ENCODE data around the gene SPHK1.

SPHK1 gene

DNA sequence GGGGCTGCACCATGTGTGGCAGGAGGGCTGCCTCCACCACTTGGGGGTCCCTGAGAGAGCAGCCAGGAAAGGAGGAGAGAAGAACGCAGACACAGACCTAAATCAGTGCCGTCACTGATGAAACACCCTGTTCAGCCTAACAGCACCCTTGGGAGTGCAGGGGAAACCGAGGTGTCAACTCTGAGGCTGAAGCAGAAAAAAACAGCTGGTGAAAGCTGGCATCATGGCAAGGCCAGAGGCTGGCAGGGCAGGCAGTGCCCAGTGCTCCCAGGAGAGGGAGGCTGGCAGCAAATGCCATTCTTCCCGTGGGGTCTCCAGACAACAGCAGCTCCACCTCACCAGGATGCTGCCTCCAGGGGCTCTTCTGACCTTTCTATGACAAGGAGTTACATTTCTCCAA lies 23.1 kb downstream of the SPHK1 start:
- DNase-seq (ENCODE audit: low read depth in 2 of 2) = no peak

DNA sequence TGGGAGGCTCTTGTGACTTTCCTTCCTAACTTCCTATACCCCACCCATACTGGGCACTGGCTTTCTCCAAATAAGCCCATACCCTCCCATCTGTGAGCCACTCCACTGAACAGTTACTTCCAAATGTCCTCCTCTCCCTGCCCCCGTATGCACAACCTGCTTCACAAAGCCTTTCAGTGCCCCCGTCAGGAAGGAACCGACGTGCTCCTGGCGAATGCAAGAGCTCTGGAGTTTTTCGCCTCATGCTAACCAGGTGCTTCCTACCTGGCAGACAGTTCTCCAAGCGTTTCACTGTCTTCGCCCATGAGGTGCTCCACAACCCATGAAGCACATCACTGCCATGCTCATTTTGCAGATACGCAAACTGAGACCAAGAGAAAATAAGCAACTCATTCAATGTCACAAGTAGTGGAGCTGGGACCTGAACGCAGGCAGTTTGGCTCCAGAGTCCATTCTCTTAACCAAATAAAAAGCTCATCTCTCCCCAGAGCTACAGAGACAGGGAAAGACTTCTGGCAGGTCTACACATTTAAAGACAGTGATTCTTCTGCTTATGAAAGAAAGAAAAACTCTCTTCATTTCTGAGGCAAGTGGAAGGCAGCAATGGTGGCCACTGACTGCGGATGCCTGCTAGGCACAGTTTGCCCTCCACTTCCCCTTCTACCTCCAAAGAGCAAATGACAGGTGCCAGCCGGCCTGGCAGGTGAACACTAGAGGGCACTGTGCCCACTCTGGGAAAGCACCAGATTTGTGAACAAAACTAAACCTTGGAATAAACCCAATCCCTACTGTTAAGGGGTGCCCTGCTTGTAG lies 23.8 kb downstream of the SPHK1 start:
- DNase-seq (ENCODE audit: low read depth in 2 of 2) = peak; percentile 45 to 47

DNA sequence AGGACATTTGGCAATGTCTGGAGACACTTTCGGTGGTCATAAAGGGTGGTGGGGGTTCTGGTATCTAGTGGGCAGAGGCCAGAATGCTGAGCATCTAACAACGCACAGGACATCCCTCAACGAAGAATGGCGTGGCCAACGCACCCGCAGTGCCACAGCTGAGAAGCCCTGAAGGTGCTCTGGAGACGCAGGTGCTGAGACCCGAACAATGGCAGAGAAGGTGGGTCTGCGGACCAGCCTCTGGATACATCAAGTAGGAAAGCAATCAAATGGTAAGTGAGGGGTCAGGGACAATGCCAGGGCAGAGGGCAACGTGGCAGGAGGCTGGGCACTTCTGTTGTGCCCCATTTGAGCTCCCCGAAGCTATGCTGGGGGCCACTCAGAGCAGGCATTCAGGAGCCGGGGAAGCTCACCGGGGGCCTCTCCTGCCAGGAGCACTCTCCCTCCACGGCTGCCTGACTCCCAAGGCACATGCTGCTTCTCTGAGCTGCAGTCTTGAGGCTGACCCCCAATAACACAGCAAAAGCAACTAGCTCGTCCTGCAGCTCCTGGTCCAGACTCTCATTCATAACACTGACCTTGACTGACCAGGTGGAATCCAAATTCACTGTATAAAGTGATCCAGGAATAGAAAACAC lies 26.0 kb downstream of the SPHK1 start:
- no peak for DNase-seq (ENCODE audit: low read depth in 2 of 2)

DNA sequence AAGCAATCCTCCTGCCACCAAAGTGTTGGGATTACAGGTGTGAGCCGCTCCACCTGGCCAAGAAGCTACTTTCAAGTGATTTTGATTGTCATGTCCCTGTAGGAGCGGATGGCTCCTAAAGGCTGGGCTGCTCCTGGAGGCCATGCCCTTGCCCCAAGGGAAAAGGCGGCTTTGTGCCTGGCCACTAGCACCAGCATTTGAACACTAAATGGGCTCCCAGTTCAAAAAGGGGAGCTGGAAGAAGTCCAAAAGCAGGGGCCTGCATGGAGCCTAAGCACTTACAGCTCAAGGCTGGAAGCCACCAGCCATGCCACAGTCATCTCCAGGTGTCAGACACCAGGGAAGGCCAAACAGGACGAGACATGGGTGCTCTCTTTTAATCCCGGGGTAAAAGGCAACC lies 26.8 kb downstream of the SPHK1 start:
- no peak for DNase-seq (ENCODE audit: low read depth in 2 of 2)

DNA sequence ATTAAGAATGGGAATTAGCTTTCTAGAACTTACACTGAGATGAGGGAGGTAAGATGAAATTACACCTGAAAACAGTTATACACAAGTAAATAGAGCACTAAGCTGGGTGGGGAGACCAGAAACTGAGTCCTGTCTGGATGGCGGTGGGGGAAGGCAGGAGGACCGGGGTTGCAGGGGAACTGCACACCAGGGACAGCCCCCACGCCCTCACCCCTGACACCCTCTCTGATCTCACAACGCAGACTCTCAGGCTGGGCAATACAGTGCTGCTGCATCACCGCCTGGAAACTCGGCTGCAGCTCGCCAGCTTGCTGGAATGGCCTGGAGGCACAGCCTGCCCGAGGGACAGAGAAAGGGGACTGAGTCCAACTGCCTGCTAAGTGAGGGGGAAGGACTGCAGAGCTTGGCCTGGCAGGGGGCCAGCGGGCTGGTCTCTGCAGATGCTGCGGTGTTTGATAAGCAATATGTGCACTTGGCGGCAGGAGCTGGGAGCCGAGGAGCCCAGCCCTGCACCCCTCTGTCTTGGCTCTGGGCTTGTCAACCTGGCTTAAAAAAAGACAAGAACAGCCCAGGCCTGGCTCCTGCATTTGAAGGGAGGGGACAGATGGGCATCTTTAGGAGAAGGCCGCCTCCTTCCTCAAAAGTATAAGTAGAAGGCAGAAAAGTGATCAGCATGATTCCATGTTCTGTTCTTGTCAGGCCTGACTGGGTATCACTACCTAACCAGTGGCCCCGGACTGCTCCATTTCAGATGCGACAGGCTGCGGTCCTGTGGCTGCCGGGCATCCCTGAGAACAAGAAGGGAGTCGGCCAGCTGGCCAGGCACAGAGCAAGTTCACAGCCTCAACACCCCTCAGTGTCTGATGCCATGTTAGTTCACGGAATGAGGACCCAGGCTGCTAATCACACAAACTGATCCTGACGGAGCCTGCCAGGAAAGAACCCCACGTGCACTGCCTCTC lies 30.2 kb downstream of the SPHK1 start:
- no peak for DNase-seq (ENCODE audit: low read depth in 2 of 2)

DNA sequence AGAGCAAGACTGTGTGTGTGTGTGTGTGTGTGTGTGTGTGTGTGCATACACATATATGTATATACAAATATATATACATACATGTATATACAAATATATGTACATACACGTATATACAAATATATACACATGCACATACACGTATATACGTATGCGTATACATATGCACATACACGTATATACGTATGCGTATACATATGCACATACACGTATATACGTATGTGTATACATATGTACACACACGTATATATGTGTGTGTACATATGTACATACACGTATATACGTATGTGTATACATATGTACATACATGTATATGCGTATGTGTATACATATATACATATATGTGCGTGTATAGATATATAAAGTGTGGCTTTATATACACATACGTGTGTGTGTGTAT lies 31.4 kb downstream of the SPHK1 start:
- no peak for DNase-seq (ENCODE audit: low read depth in 2 of 2)

DNA sequence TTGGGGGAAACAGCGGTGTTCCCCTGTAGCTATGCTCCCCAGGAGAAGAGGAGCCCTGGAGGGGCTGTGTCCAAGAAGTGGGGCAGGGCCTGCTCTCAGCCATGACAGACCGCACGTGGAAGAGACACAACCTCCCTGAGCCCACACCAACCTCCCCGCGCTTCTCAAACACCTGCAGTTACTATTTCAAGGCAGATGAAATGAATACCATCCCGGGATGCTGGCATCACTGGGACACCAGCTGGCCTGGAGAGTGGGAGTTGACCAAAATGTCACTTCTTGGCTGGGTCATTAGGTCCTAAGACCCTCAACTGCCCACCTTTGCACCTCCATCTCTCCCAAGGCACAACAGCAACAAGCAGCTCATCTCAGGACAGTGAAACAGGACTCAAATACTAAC lies 32.0 kb downstream of the SPHK1 start:
- no peak for DNase-seq (ENCODE audit: low read depth in 2 of 2)

DNA sequence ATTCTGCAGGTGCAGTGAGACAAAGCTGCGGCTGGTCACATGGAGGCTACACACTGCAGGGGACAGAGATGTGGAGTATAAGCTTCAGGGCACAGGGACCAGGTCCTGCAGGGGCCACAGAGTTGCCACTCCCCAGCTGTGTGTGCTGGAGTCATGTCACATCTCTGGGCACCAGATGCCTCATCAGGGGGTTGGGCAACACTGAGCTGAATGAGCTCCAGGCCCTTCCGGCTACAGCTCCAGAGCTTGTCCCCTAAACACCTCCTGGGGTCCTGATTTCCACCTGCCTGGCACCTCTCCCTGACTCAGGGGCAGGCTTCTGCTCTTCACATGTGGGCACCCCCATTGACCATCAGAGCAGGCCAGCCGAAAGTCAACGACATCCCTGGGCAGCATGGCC lies 32.5 kb downstream of the SPHK1 start:
- DNase-seq (ENCODE audit: low read depth in 2 of 2) = no peak

DNA sequence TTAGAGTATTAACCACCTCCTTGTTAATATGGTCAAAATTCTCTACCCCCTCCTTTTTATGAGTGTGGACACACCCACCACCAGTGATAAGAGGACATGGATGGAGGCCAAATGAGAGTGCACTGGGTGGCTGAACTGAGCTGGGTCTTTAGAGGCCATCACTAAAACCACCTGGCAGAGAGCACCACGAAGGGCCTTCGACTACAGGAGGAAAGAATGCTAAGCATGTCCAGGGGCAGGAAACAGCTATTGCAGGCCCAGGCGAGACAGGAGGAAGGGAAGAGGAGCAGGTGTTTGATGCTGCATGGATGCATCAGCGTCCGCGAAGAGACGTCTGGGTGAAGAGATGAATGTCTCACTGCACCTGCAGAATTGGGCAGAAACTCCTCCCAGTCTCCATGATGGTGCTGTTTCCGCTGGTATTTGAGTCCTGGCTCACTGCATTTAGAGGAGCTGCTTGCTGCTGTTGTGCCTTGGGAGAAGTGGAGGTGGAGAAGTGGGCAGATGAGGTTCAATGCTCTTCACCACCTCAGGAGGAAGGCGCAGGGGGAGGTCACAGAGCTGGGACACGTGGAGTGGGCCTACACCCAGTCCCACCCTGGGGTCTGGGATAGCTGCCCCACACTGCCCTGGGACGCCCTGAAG lies 33.2 kb downstream of the SPHK1 start:
- DNase-seq (ENCODE audit: low read depth in 2 of 2) = no peak

DNA sequence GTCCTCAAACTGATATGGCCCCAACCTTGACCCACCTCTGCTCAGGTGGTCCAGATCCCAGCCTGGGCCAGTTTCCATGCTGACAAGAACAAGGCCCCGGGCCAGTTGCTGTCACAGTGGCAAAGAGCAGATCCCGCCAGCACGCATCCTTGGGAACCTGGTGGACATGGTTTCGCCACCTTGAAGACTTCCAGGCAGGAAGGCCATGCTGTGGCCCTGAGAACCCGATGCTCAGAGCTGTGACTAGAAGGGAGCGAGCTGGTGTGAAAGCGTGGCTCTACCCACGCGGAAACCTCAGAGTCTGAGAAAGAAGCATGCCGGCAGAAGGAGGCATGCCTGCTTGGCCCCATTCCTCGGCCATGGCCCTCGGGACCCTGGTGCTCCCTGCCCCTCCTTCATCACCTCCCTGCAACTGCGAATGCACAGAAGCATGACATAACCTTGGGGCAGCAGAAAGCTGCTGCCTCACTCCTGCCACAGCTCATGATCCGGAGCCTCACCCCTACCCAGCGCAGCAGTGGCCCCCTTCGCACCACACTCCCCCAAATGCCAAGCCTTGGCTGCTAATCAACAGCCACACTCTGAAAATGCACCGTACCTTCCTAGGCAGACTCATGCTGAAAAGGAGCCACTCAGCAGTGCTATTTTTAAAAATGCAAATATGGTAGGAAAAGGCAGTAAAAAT lies 35.3 kb downstream of the SPHK1 start:
- no peak for DNase-seq (ENCODE audit: low read depth in 2 of 2)

DNA sequence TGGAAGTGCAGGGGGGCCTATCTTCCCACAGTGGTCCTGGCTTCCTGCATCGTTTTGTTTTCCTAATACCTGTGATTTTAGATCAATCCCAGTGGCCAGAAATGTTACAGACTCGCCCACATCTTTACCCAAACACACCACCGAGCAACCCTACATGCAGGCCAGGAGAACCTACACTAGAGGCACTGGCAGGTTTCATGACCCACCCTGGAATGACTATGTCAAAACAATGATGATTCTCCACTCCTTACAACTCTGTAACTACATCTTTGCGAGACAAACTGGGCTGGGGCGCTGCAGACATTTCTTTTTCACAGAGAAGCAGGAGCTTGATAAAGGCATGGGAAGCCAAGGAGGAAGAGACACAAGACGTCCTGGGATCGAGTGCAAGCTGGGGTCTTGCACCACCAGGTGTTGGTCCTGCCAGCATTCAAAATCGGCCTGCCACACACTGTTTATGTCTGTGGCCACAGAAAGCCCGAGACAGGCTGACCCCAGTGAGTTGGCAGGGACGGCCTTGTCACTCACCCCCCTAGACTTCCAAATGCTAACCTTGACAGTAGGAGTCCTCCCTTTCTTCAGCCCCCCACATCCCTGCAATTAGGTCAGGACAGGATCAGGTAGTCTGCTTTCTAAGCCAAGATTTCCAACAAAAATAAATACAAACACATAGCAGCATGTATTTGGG lies 36.1 kb downstream of the SPHK1 start:
- DNase-seq (ENCODE audit: low read depth in 2 of 2) = no peak

DNA sequence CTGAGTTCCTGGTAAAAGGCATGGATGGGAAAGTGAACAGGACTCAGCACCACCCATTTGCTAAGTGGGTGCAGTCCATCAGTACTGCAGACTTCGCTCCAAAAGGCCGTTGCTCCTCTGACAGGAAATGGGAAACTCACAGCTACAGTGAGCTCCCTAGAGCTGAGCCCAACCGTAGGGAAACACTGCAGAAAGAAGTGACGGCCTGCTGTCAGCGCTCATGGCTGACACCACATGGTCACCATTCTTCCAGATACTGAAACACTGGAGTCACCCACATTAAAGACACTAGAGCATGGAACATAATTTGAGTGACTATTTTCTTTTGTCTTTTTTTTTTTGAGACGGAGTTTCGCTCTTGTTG lies 36.6 kb downstream of the SPHK1 start:
- DNase-seq (ENCODE audit: low read depth in 2 of 2) = no peak

DNA sequence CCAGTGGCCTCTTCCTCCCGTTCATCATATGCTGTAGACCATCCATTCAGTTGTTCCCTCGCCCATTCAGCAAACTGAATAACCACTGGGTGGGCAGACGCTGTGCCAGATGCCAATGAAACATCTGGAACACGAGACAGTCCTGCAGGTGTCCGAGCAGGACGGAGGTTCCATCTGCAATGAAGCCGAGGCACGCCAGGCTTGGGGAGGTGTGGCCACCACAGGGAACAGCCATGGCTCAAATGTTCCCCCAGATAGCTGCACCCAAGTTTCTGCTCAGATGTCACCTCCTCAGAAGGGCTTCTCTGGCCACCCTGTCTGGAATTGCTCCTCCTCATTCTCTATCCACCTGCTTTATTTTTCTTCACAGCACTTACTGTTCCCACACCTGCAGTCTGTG lies 38.0 kb downstream of the SPHK1 start:
- DNase-seq (ENCODE audit: low read depth in 2 of 2) = no peak

DNA sequence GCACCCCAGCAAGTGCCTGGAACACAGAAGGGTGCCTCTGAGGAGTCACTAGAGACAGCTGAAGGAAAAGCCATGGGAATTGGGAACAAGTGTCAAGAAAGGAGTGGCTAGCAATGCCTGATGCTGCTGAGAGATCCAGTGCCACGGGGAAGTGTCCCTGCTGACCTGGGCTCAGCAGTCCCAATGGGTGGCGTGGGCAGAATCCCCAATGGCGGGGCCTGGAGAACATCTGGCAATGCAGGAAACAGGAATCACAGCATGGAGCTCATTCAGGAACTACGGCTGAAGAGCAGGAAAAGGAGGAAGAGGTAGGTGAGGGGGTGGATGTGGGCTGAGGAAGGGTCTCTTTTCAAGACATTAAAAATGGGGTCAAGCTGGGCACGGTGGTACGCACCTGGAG lies 38.5 kb downstream of the SPHK1 start:
- no peak for DNase-seq (ENCODE audit: low read depth in 2 of 2)

DNA sequence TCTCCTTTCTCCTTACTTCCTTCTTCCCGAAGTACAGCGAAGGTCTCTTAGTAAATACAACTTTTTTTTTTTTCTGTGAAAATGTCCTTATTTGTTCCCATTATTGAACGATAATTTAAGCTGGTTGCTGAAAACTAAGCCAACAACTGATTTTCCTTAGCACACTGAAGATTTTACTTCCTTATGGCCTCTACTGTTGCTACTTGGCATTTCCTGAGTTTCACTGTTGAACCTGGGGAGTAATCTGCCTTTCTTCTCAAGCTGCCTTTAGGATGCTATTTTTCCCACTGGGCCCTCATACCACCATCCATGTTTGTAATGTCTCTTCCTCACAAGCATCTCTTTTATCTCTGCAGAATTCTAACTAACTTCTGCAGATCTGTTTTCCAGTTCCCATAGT lies 42.4 kb downstream of the SPHK1 start:
- DNase-seq (ENCODE audit: low read depth in 2 of 2) = no peak

DNA sequence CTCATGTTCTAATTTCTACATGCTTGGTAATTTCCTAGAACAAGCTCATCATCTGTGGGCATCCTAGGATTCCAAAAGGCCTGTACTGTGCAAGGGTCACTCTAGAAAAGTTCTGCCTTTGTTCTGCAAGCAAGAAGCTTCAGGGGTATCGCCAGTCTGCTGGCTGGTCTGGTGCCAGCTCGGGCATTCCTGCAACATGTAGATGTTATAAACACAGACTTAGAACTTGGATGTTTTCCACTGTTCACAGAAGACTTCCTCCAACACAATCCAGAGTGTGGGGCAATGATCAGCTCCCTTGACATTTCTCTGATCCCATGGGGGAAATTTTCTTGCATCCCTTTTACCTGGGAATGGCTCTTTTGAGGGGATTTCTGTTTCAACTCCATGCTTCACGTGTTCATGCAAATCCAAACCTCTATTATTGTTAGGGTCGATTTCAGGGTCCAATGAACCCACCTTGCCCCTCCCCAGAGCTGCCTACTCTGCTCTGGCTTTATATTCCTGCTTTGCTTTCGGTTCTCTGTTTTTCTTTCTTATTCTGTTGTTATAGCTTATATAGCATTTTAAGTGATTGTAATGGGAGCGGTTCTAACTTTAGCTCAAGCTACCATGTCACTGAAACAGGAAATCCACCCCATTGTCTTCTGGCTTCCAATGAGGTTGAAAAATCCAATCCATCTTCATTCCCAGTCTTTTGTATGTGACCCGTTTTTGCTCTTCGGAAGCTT lies 43.3 kb downstream of the SPHK1 start:
- no peak for DNase-seq (ENCODE audit: low read depth in 2 of 2)

DNA sequence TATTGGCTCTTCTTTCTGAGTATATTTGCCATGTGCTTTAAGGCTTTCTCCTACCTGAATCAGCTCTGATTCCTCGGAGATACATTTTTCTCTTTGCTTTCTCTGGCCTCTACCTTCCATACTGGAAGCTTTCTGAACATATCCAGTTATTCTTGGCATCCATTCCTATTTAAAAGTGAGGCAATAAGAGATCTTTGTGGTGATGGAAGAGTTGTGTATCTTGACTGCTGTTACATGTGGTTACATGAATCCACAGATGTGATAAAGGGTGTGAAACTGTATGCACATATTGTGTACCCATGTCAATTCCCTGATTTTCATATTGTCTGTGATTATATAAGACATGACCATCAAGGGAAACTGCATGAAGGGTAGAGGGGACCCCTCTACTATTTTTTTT lies 44.1 kb downstream of the SPHK1 start:
- no peak for DNase-seq (ENCODE audit: low read depth in 2 of 2)

DNA sequence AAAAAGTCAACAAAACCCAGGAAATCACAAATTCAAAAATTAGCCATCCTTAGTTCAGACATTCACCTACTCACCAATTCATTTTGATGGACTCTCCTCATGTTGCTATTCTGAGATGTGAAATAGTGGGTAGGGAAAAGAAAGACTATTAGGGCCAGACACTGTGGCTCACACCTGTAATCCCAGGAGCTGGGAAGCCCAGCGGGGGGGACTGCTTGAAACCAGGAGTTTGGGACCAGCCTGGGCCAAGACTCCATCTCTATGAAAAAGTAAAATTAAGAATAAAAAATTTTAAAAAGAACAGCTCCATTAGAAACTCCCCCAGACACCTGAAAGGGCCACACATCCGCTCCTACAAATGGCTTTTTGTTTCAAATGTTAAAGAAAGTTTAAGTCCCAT lies 47.1 kb downstream of the SPHK1 start:
- DNase-seq (ENCODE audit: low read depth in 2 of 2) = no peak

DNA sequence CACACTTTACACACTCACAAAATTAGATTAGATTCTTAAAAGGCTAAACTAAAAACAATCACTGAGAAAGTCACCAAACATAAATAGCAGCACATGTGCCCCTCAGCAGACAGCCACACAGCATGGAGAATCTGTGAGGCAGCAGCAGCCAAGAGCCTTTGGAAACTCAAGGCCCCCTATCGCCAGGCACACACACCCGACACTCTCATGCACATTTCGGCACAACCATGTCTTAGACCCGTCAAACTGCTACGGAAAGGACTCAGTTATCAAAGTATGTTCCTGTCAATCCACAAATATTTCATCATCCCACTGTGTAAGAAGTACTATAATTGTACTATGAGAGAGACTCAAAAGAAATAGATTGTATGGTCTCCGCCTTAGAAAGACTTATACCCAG lies 47.6 kb downstream of the SPHK1 start:
- DNase-seq (ENCODE audit: low read depth in 2 of 2) = no peak

DNA sequence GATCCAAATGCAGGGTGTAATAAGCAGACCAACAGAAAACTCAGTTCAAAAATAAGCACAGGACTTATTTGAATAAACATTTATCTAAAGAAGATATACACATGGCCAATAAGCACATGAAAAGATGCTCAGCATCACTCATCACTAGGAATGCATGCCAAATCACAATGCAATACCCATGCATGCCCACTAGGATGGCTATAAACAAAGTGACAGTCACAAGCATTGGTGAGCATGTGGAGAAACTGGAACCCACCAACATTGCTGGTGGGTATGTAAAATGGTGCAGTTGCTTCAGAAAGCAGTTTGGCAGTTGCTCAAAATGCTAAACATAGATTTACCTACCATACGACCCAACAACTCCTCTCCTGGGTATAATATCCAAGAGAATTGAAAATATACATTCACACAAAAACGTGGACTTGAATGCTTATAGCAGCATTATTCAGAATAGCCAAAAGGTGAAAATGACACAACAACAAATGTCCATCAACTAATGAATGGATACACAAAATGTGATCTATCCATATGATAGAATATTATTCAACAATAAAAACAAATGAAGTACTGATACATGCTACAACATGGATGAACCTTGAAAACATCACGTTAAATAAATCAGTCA lies 48.4 kb downstream of the SPHK1 start:
- no peak for DNase-seq (ENCODE audit: low read depth in 2 of 2)

Data from stimulated activated CD8-positive, alpha-beta memory T cell treated with anti-CD3 and anti-CD28 coated beads, Interleukin-2, amount 100 ng/mL, for 48 hours (primary cell).